T-helper 2 cell treated with Interferon-gamma antibody and Interleukin-4, amounts not matched to agents 100 ng/mL and 5 ng/mL, for 36 hours (primary cell): ENCODE measurements around the gene IPP. TPM values are rescaled to one million over a fixed set of nuclear protein-coding genes. Genes with fewer than 3 reads are reported as not detected.
"Not testable (repeated sequence)": the region's sequence is repeated elsewhere in the genome, so short reads cannot be mapped to it uniquely, and the experiment has no call there.

Experiments
- intact Hi-C: fragments of 100-400 bp; cut with micrococcal nuclease; formaldehyde crosslinking; loops from one replicate; pipeline ENCODE4 v1.15.1; 2023
- total RNA-seq: library from RNA; stranded (reverse); gene quantifications from 2 replicates; pipeline ENCODE4 v1.2.3, GENCODE V29; 2022

Gene IPP
- total RNA-seq, 1 donor from 2014 or later, result 12.0 TPM

GRCh38 chr1:45686015-45686287, 64.5 kb downstream of the IPP start:
- intact Hi-C loops, result loop anchor here (1.0 to 5.0 kb wide), 10 partner anchors 64 to 1646 kb away; partner anchors contain the start of genes CMPK1, IPP, KIF2C and MAST2

- intact Hi-C loops, result loop anchor here (1.0 to 5.0 kb wide), 10 partner anchors 65 to 1647 kb away; partner anchors contain the start of genes CMPK1, IPP, KIF2C and MAST2
Measured at GRCh38 chr1:45685308-45686014, 65.0 kb downstream of the IPP start.

- intact Hi-C loops, result no loop called here
Measured at GRCh38 chr1:45684402-45684801, 66.1 kb downstream of the IPP start.

GRCh38 chr1:45682942-45683341, 67.5 kb downstream of the IPP start:
- intact Hi-C loops, result no loop called here

- intact Hi-C loops, result no loop called here
Measured at GRCh38 chr1:45679123-45679522, 71.3 kb downstream of the IPP start.

- intact Hi-C loops, result no loop called here
Measured at GRCh38 chr1:45678489-45678888, 72.0 kb downstream of the IPP start.

GRCh38 chr1:45677751-45678245, 72.7 kb downstream of the IPP start:
- intact Hi-C loops, result no loop called here

GRCh38 chr1:45676553-45676952, 73.9 kb downstream of the IPP start:
- intact Hi-C loops, result not testable (repeated sequence)

- intact Hi-C loops, result no loop called here
Measured at GRCh38 chr1:45674478-45674877, 76.0 kb downstream of the IPP start.

- intact Hi-C loops, result no loop called here
Measured at GRCh38 chr1:45673956-45674355, 76.5 kb downstream of the IPP start.

GRCh38 chr1:45669859-45670655, 80.4 kb downstream of the IPP start:
- intact Hi-C loops, result no loop called here

GRCh38 chr1:45669379-45669778, 81.1 kb downstream of the IPP start:
- intact Hi-C loops, result no loop called here

- intact Hi-C loops, result no loop called here
Measured at GRCh38 chr1:45668526-45668925, 81.9 kb downstream of the IPP start.

GRCh38 chr1:45667321-45668111, 82.9 kb downstream of the IPP start:
- intact Hi-C loops, result no loop called here

- intact Hi-C loops, result no loop called here
Measured at GRCh38 chr1:45666836-45667235, 83.6 kb downstream of the IPP start.

- intact Hi-C loops, result no loop called here
Measured at GRCh38 chr1:45660336-45660735, 90.1 kb downstream of the IPP start.

- intact Hi-C loops, result no loop called here
Measured at GRCh38 chr1:45659222-45659621, 91.2 kb downstream of the IPP start.

GRCh38 chr1:45658171-45658570, 92.3 kb downstream of the IPP start:
- intact Hi-C loops, result no loop called here

GRCh38 chr1:45656573-45657226, 93.8 kb downstream of the IPP start:
- intact Hi-C loops, result no loop called here

GRCh38 chr1:45654540-45655280, 95.7 kb downstream of the IPP start:
- intact Hi-C loops, result no loop called here
